C4-2B (cell line): ENCODE measurements around the gene STAC3.

Experiments
- H3K27ac ChIP-seq: fragments of 450-650 bp; 2 replicates; pipeline ENCODE4 v1.5.1; 2017
- ZFX ChIP-seq: fragments of 450-650 bp; IDR thresholded peaks from 2 replicates; pipeline ENCODE4 v1.6.1; 2017
- TF ChIP-seq, protein P1 (sequence below): fragments of 450-650 bp; conservative IDR thresholded peaks from 2 replicates; pipeline ENCODE4 v1.5.1; 2017; ENCODE audit warnings: mild to moderate bottlenecking

Gene STAC3

DNA sequence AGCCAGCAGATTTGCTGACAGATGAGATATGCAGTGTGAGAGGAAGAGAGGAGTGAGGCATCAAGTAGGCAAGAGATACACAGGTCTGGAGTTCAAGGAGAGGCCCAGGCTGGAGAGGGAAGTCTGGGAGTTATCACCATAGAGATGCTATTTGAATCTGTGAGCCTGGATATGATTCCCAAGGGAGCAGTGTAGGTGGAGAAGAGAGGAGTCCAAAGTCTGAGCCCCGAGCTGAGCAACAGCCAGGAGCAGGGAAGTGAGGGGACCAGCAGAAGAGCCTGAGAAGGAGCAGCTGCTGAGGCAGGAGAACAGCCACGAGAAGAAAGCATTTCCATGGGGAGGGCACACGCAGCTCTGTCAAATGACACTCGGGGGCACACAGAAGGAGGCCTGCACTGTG is 54.5 kb downstream of the STAC3 start:
- TF ChIP-seq ZFX = no peak
- TF ChIP-seq, protein P1, sequence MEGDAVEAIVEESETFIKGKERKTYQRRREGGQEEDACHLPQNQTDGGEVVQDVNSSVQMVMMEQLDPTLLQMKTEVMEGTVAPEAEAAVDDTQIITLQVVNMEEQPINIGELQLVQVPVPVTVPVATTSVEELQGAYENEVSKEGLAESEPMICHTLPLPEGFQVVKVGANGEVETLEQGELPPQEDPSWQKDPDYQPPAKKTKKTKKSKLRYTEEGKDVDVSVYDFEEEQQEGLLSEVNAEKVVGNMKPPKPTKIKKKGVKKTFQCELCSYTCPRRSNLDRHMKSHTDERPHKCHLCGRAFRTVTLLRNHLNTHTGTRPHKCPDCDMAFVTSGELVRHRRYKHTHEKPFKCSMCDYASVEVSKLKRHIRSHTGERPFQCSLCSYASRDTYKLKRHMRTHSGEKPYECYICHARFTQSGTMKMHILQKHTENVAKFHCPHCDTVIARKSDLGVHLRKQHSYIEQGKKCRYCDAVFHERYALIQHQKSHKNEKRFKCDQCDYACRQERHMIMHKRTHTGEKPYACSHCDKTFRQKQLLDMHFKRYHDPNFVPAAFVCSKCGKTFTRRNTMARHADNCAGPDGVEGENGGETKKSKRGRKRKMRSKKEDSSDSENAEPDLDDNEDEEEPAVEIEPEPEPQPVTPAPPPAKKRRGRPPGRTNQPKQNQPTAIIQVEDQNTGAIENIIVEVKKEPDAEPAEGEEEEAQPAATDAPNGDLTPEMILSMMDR = no peak
- H3K27ac ChIP-seq = no peak overlapping the region

DNA sequence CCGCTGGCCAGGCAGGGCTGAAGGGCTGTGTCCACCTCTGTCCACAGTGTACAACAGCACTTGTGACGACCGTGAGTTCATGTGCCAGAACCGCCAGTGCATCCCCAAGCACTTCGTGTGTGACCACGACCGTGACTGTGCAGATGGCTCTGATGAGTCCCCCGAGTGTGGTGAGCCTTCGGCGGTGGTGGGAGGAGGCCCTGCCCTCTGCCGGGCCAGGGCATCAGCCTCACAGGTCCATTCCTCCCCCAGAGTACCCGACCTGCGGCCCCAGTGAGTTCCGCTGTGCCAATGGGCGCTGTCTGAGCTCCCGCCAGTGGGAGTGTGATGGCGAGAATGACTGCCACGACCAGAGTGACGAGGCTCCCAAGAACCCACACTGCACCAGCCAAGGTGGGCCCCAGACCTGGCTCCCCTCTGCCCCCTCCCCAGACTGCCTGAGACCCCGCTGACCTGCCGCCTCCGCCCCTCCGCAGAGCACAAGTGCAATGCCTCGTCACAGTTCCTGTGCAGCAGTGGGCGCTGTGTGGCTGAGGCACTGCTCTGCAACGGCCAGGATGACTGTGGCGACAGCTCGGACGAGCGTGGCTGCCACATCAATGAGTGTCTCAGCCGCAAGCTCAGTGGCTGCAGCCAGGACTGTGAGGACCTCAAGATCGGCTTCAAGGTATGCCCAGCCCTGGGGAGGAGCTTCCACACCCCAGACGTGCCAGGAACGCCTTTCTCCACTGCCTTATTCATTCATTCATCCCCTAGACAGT is 55.2 kb downstream of the STAC3 start:
- TF ChIP-seq, protein P1 = no peak
- TF ChIP-seq ZFX = no peak
- no peak overlapping the region for H3K27ac ChIP-seq

DNA sequence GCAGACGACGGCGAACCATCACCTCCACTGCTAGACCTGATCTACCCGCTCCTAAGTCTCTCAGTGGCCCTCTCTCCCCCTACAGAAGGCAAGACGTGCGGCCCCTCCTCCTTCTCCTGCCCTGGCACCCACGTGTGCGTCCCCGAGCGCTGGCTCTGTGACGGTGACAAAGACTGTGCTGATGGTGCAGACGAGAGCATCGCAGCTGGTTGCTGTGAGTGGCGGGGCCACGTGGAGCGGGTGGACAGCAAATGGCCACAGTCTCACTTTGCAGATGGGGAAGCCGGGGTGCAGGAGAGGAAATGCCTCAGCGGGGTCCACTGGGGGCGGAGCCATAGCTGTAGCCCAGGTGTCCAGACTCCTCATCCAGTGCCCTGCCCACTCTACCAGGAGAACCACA is 55.8 kb downstream of the STAC3 start:
- TF ChIP-seq, protein P1 = no peak
- no peak for TF ChIP-seq ZFX
- H3K27ac ChIP-seq = no peak overlapping the region

DNA sequence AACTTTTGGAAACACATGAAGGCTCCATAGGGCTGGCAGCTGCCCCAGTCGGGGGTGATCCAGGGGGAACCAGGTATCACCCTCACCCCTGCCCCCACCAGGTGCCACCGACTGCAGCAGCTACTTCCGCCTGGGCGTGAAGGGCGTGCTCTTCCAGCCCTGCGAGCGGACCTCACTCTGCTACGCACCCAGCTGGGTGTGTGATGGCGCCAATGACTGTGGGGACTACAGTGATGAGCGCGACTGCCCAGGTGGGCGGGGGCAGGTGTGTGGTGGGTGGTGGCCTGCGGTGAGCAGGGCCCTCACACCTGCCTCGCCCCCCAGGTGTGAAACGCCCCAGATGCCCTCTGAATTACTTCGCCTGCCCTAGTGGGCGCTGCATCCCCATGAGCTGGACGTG is 56.7 kb downstream of the STAC3 start:
- H3K27ac ChIP-seq = no peak overlapping the region
- no peak for TF ChIP-seq ZFX
- TF ChIP-seq, protein P1 = no peak

DNA sequence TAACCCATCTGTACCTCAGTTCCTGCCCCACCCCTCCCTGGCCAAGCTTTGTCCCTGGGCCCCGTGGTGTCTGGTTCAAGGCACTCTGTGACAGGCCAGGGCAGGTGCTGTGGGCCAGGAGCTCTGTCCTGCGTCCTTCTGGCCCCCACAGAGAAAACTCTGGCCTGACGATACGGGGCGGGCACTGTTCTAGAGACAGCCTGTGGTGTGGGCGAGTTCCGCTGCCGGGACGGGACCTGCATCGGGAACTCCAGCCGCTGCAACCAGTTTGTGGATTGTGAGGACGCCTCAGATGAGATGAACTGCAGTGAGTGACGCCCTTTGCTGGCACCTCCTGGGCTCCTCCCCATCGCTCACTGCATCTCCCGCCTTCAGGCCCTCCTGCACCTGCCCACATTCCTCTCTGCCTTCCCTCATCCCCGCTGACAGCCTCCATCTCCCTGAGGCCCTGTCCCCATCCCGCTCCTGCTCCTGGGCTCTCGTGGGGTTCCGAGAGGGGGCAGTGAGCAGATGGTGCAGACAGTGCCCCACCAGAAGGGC is 57.2 kb downstream of the STAC3 start:
- no peak overlapping the region for H3K27ac ChIP-seq
- TF ChIP-seq, protein P1 = no peak
- TF ChIP-seq ZFX = no peak
